CD4-positive, alpha-beta memory T cell (primary cell): ENCODE results near the gene MINK1. TPM values are rescaled to one million over a fixed set of nuclear protein-coding genes. Genes with fewer than 3 reads are reported as not detected.

ENCODE experiments used
- CTCF ChIA-PET: fragments of 350-600 bp; sonication (Branson Sonifier 250); formaldehyde crosslinking; loops from one replicate; lab custom pipeline; 2021; ENCODE audit warnings: inconsistent platforms; ENCODE audit not compliant: partially characterized antibody; lab: Charles Lee
- POLR2A ChIA-PET: fragments of 350-600 bp; sonication (Branson Sonifier 250); formaldehyde crosslinking; loops from one replicate; lab custom pipeline; 2021; ENCODE audit not compliant: partially characterized antibody; lab: Charles Lee
- DNase-seq, 5 donors: peaks; one replicate each; pipeline versions ENCODE4 v3.0.0 to v3.0.0-alpha.2; 2020 to 2022; ENCODE audit warnings: mixed read lengths in 1 of 5
- H3K27ac ChIP-seq: one replicate; pipeline ENCODE4 v1.7.0; 2013; ENCODE audit warnings: low read depth, low read length
- H3K27me3 ChIP-seq: 2 replicates; pipeline ENCODE4 v1.7.0; 2013; ENCODE audit warnings: mild to moderate bottlenecking, low read length, moderate library complexity; ENCODE audit not compliant: insufficient read depth
- H3K36me3 ChIP-seq: 2 replicates; pipeline ENCODE4 v1.7.0; 2013; ENCODE audit warnings: mild to moderate bottlenecking, low read length, moderate library complexity; ENCODE audit not compliant: insufficient read depth
- H3K4me1 ChIP-seq: 2 replicates; pipeline ENCODE4 v1.7.0; 2013; ENCODE audit warnings: mild to moderate bottlenecking, low read length, moderate library complexity; ENCODE audit not compliant: insufficient read depth
- H3K4me3 ChIP-seq, 2 donors: one replicate each; pipeline ENCODE4 v1.7.0; 2013; ENCODE audit warnings: low read length in 2 of 2, mild to moderate bottlenecking in 1 of 2
- H3K9me3 ChIP-seq, 2 donors: one replicate each; pipeline ENCODE4 v1.7.0; 2013; ENCODE audit warnings: low read length in 2 of 2, control low read depth in 1 of 2; ENCODE audit not compliant: control insufficient read depth in 1 of 2
- H3K27ac Mint-ChIP-seq, 7 donors: one replicate each; pipeline ENCODE4 v1.8.0; 2020 to 2021; ENCODE audit warnings: mixed read lengths in 7 of 7, mild to moderate bottlenecking in 6 of 7, inconsistent platforms in 3 of 7, moderate library complexity in 3 of 7
- H3K27me3 Mint-ChIP-seq, 2 donors: one replicate each; pipeline ENCODE4 v1.8.0; 2020 to 2021; ENCODE audit warnings: mixed read lengths in 2 of 2
- H3K36me3 Mint-ChIP-seq, 2 donors: one replicate each; pipeline ENCODE4 v1.8.0; 2020 to 2021; ENCODE audit warnings: mixed read lengths in 2 of 2, inconsistent platforms in 1 of 2, mild to moderate bottlenecking in 1 of 2
- H3K4me1 Mint-ChIP-seq, 4 donors: one replicate each; pipeline ENCODE4 v1.8.0; 2020 to 2021; ENCODE audit warnings: mixed read lengths in 4 of 4, mild to moderate bottlenecking in 1 of 4
- H3K4me3 Mint-ChIP-seq, 8 donors: one replicate each; pipeline ENCODE4 v1.8.0; 2020 to 2021; ENCODE audit warnings: mixed read lengths in 8 of 8, mild to moderate bottlenecking in 7 of 8, moderate library complexity in 6 of 8, inconsistent platforms in 3 of 8
- H3K9me3 Mint-ChIP-seq, 8 donors: one replicate each; pipeline ENCODE4 v1.8.0; 2020 to 2021; ENCODE audit warnings: mixed read lengths in 8 of 8, mild to moderate bottlenecking in 5 of 8, inconsistent platforms in 3 of 8, moderate library complexity in 1 of 8
- intact Hi-C: fragments of 100-400 bp; cut with micrococcal nuclease; formaldehyde crosslinking; loops from one replicate; pipeline ENCODE4 v1.15.1; 2023
- polyA plus RNA-seq, 2 donors: library from polyadenylated mRNA; unstranded; fragments of 300-500 nt; fragmentation: Illumina TruSeq; gene quantifications; one replicate each; pipeline ENCODE4 v1.2.3, GENCODE V29; 2021
- total RNA-seq, 2 experiments: library from RNA; stranded (reverse); gene quantifications; one replicate each; pipeline ENCODE4 v1.2.3, GENCODE V29; 2021

Gene MINK1
- total and polyA plus RNA-seq, 4 experiments from 2014 or later: 4.3 to 139 (median 88.6) TPM

- DNase-seq: no peak
- ChIA-PET CTCF (interaction anchor here (0.5 to 0.6 kb wide), 2 partner anchors 12 to 201 kb away, joined by 3 read pairs; no protein-coding TSS in a partner anchor), POLR2A (interaction anchor here (0.7 to 1.3 kb wide), 4 partner anchors 22 to 147 kb away, joined by 3 to 4 read pairs (median 3); partner anchors contain the start of gene C17orf107)
- Mint-ChIP-seq H3K27ac (peak overlapping the region in 2 of 7 donors; percentile 36 to 57), H3K27me3 (no peaks in the 10 kb centered on the region), H3K4me3 (peak overlapping the region in 1 of 8 donors; percentile 11), H3K4me1 (peaks cover 24 to 52% (median 31%) of the 10 kb centered on the region in 4 donors), H3K36me3 (peaks cover 16 to 24% of the 10 kb centered on the region in 2 donors), H3K9me3 (peaks cover 0 to 1% (median 0%) of the 10 kb centered on the region in 8 donors)
- intact Hi-C loops: no loop called here
- Histone ChIP-seq H3K36me3 (peaks cover 17% of the 10 kb centered on the region), H3K27me3 (no peaks in the 10 kb centered on the region), H3K27ac (no peak overlapping the region), H3K9me3 (no peaks in the 10 kb centered on the region), H3K4me1 (peaks cover 12% of the 10 kb centered on the region), H3K4me3 (no peak overlapping the region)
Measured at GRCh38 chr17:4858068-4858881, 25.1 kb downstream of the MINK1 start.

GRCh38 chr17:4858882-4859260, 25.7 kb downstream of the MINK1 start:
- Mint-ChIP-seq H3K27me3 (no peaks in the 10 kb centered on the region), H3K36me3 (peaks cover 16 to 24% of the 10 kb centered on the region in 2 donors), H3K4me1 (peaks cover 25 to 46% (median 31%) of the 10 kb centered on the region in 4 donors), H3K4me3 (no peak overlapping the region), H3K9me3 (no peaks in the 10 kb centered on the region), H3K27ac (no peak overlapping the region)
- DNase-seq: no peak
- Histone ChIP-seq H3K27me3 (no peaks in the 10 kb centered on the region), H3K36me3 (peaks cover 17% of the 10 kb centered on the region), H3K9me3 (no peaks in the 10 kb centered on the region), H3K4me1 (peaks cover 9% of the 10 kb centered on the region), H3K27ac (no peak overlapping the region), H3K4me3 (no peak overlapping the region)
- POLR2A ChIA-PET: interaction anchor here (1.3 kb wide), 1 partner anchor 40 kb away, joined by 3 read pairs; the partner anchor contains the start of gene C17orf107
- intact Hi-C loops: no loop called here
- CTCF ChIA-PET: no interaction called here

- POLR2A ChIA-PET: no interaction called here
- H3K36me3 ChIP-seq: peaks cover 17% of the 10 kb centered on the region
- H3K9me3 ChIP-seq: no peaks in the 10 kb centered on the region
- Mint-ChIP-seq H3K27me3 (no peaks in the 10 kb centered on the region), H3K27ac (peak overlapping the region in 1 of 7 donors; percentile 3), H3K4me1 (peaks cover 21 to 43% (median 25%) of the 10 kb centered on the region in 4 donors), H3K36me3 (peaks cover 11 to 20% of the 10 kb centered on the region in 2 donors), H3K9me3 (no peaks in the 10 kb centered on the region), H3K4me3 (no peak overlapping the region)
- no peak for DNase-seq
- CTCF ChIA-PET: no interaction called here
- no peak overlapping the region for H3K27ac ChIP-seq
- no peak overlapping the region for H3K4me3 ChIP-seq
- no peaks in the 10 kb centered on the region for H3K27me3 ChIP-seq
- peaks cover 9% of the 10 kb centered on the region for H3K4me1 ChIP-seq
- intact Hi-C loops: no loop called here
Measured at GRCh38 chr17:4859816-4860625, 26.9 kb downstream of the MINK1 start.

- ChIA-PET CTCF (no interaction called here), POLR2A (no interaction called here)
- no peaks in the 10 kb centered on the region for H3K27me3 ChIP-seq
- peaks cover 21 to 44% (median 25%) of the 10 kb centered on the region in 4 donors for H3K4me1 Mint-ChIP-seq
- no peaks in the 10 kb centered on the region for H3K27me3 Mint-ChIP-seq
- peaks cover 17% of the 10 kb centered on the region for H3K36me3 ChIP-seq
- no peak overlapping the region for H3K4me3 Mint-ChIP-seq
- H3K36me3 Mint-ChIP-seq: peaks cover 11 to 20% of the 10 kb centered on the region in 2 donors
- H3K27ac Mint-ChIP-seq: peak overlapping the region in 1 of 7 donors; percentile 3
- H3K27ac ChIP-seq: no peak overlapping the region
- H3K4me3 ChIP-seq: no peak overlapping the region
- H3K4me1 ChIP-seq: peaks cover 9% of the 10 kb centered on the region
- no peak for DNase-seq
- intact Hi-C loops: no loop called here
- no peaks in the 10 kb centered on the region for H3K9me3 Mint-ChIP-seq
- H3K9me3 ChIP-seq: no peaks in the 10 kb centered on the region
Measured at GRCh38 chr17:4860651-4861050, 27.5 kb downstream of the MINK1 start.

- H3K4me1 ChIP-seq: peaks cover 9% of the 10 kb centered on the region
- H3K27ac ChIP-seq: no peak overlapping the region
- ChIA-PET CTCF (no interaction called here), POLR2A (no interaction called here)
- no peak overlapping the region for H3K4me3 ChIP-seq
- no peak for DNase-seq
- intact Hi-C loops: no loop called here
- no peaks in the 10 kb centered on the region for H3K9me3 ChIP-seq
- no peaks in the 10 kb centered on the region for H3K9me3 Mint-ChIP-seq
- H3K36me3 ChIP-seq: peaks cover 17% of the 10 kb centered on the region
- peaks cover 9 to 19% of the 10 kb centered on the region in 2 donors for H3K36me3 Mint-ChIP-seq
- no peak overlapping the region for H3K4me3 Mint-ChIP-seq
- H3K27ac Mint-ChIP-seq: no peak overlapping the region
- peaks cover 19 to 42% (median 24%) of the 10 kb centered on the region in 4 donors for H3K4me1 Mint-ChIP-seq
- no peaks in the 10 kb centered on the region for H3K27me3 ChIP-seq
- H3K27me3 Mint-ChIP-seq: no peaks in the 10 kb centered on the region
Measured at GRCh38 chr17:4861052-4861451, 27.9 kb downstream of the MINK1 start.

GRCh38 chr17:4862720-4863119, 29.6 kb downstream of the MINK1 start:
- Histone ChIP-seq H3K27ac (no peak overlapping the region), H3K4me1 (peaks cover 5% of the 10 kb centered on the region), H3K9me3 (no peaks in the 10 kb centered on the region), H3K36me3 (peaks cover 17% of the 10 kb centered on the region), H3K27me3 (no peaks in the 10 kb centered on the region), H3K4me3 (no peak overlapping the region)
- no peak overlapping the region for H3K4me3 Mint-ChIP-seq
- H3K27ac Mint-ChIP-seq: no peak overlapping the region
- no peak for DNase-seq
- H3K9me3 Mint-ChIP-seq: no peaks in the 10 kb centered on the region
- H3K36me3 Mint-ChIP-seq: peaks cover 4 to 12% of the 10 kb centered on the region in 2 donors
- ChIA-PET POLR2A (no interaction called here), CTCF (no interaction called here)
- intact Hi-C loops: no loop called here
- H3K27me3 Mint-ChIP-seq: no peaks in the 10 kb centered on the region
- H3K4me1 Mint-ChIP-seq: peaks cover 10 to 27% (median 15%) of the 10 kb centered on the region in 4 donors

- DNase-seq: no peak
- Mint-ChIP-seq H3K36me3 (peaks cover 4 to 12% of the 10 kb centered on the region in 2 donors), H3K4me1 (peaks cover 7 to 21% (median 15%) of the 10 kb centered on the region in 4 donors), H3K27ac (peak overlapping the region in 3 of 7 donors; percentile 27 to 77 (median 69)), H3K4me3 (no peak overlapping the region), H3K9me3 (no peaks in the 10 kb centered on the region), H3K27me3 (no peaks in the 10 kb centered on the region)
- POLR2A ChIA-PET: no interaction called here
- intact Hi-C loops: no loop called here
- Histone ChIP-seq H3K4me1 (no peaks in the 10 kb centered on the region), H3K27ac (no peak overlapping the region), H3K9me3 (no peaks in the 10 kb centered on the region), H3K27me3 (no peaks in the 10 kb centered on the region), H3K4me3 (no peak overlapping the region), H3K36me3 (peaks cover 17% of the 10 kb centered on the region)
- CTCF ChIA-PET: no interaction called here
Measured at GRCh38 chr17:4863321-4863720, 30.2 kb downstream of the MINK1 start.
